ENCODE results near the gene ALPK1. TPM values are rescaled to one million over a fixed set of nuclear protein-coding genes. Genes with fewer than 3 reads are reported as not detected.

Gene ALPK1
- total and polyA plus RNA-seq, 10 donors = 5.6 to 92.9 (median 51.0) TPM

- DNase-seq = no peak
- H3K4me1 ChIP-seq = no peaks in the 10 kb centered on the region
- no peaks in the 10 kb centered on the region for H3K36me3 ChIP-seq
- no peaks in the 10 kb centered on the region for H3K27me3 ChIP-seq (replicated peaks in 1 of 7)
- H3K4me3 ChIP-seq = no peak overlapping the region
- 82 to 94% (median 87%) methylated on average over 1 of the region's 1 CpG for WGBS, 5 donors
- H3K27ac ChIP-seq = no peak overlapping the region
- TF ChIP-seq CTCF (IDR thresholded peaks at IDR 0.05 in 8 of 11, conservative IDR thresholded peaks at IDR 0.05 in 3 of 11) (no peak), POLR2A (IDR thresholded peaks at IDR 0.05) (no peak)
- peaks cover 0 to 33% (median 25%) of the 10 kb centered on the region in 8 donors for H3K9me3 ChIP-seq
- intact Hi-C loops (cut with DNase I; ENCODE audit: low total_unique reads) = no loop called here
These were observed 73.3 kb downstream of the ALPK1 start for GRCh38 chr4:112370466-112370865.

GRCh38 chr4:112371361-112371760 lies 74.2 kb downstream of the ALPK1 start:
- peaks cover 0 to 4% (median 0%) of the 10 kb centered on the region in 6 donors for H3K4me1 ChIP-seq
- H3K36me3 ChIP-seq = no peaks in the 10 kb centered on the region
- no peaks in the 10 kb centered on the region for H3K27me3 ChIP-seq (replicated peaks in 1 of 7)
- no peak for DNase-seq
- intact Hi-C loops (cut with DNase I; ENCODE audit: low total_unique reads) = no loop called here
- no peak for TF ChIP-seq POLR2AphosphoS5 (IDR thresholded peaks at IDR 0.05)
- TF ChIP-seq POLR2A (IDR thresholded peaks at IDR 0.05) = no peak
- TF ChIP-seq CTCF (IDR thresholded peaks at IDR 0.05 in 8 of 11, conservative IDR thresholded peaks at IDR 0.05 in 3 of 11) = no peak
- 93 to 94% (median 94%) methylated on average over 3 of the region's 3 CpGs for WGBS, 5 donors
- no peak overlapping the region for H3K27ac ChIP-seq
- no peak overlapping the region for H3K4me3 ChIP-seq
- H3K9me3 ChIP-seq = peaks cover 0 to 24% (median 17%) of the 10 kb centered on the region in 8 donors

GRCh38 chr4:112374850-112375249 lies 77.7 kb downstream of the ALPK1 start:
- no peak for DNase-seq
- TF ChIP-seq POLR2A (IDR thresholded peaks at IDR 0.05) = no peak
- no peak for TF ChIP-seq CTCF (IDR thresholded peaks at IDR 0.05 in 8 of 11, conservative IDR thresholded peaks at IDR 0.05 in 3 of 11)
- no peak for TF ChIP-seq POLR2AphosphoS5 (IDR thresholded peaks at IDR 0.05)
- intact Hi-C loops (cut with DNase I; ENCODE audit: low total_unique reads) = no loop called here
- WGBS, 5 donors = 81 to 92% (median 89%) methylated on average over 2 of the region's 2 CpGs
- Histone ChIP-seq H3K4me1 (peaks cover 0 to 7% (median 0%) of the 10 kb centered on the region in 6 donors), H3K4me3 (no peak overlapping the region), H3K27me3 (replicated peaks in 1 of 7) (no peaks in the 10 kb centered on the region), H3K27ac (no peak overlapping the region), H3K36me3 (peaks cover 0 to 32% (median 20%) of the 10 kb centered on the region in 6 donors), H3K9me3 (no peaks in the 10 kb centered on the region)

- peaks cover 0 to 7% (median 0%) of the 10 kb centered on the region in 6 donors for H3K4me1 ChIP-seq
- no peak for DNase-seq
- intact Hi-C loops (cut with DNase I; ENCODE audit: low total_unique reads) = no loop called here
- H3K36me3 ChIP-seq = peaks cover 0 to 54% (median 21%) of the 10 kb centered on the region in 6 donors
- no peak overlapping the region for H3K4me3 ChIP-seq
- TF ChIP-seq CTCF (IDR thresholded peaks at IDR 0.05 in 8 of 11, conservative IDR thresholded peaks at IDR 0.05 in 3 of 11) = no peak
- TF ChIP-seq POLR2A (IDR thresholded peaks at IDR 0.05) = no peak
- TF ChIP-seq POLR2AphosphoS5 (IDR thresholded peaks at IDR 0.05) = no peak
- no peaks in the 10 kb centered on the region for H3K27me3 ChIP-seq (replicated peaks in 1 of 7)
- 65 to 82% (median 75%) methylated on average over 6 of the region's 6 CpGs for WGBS, 5 donors
- H3K9me3 ChIP-seq = no peaks in the 10 kb centered on the region
- H3K27ac ChIP-seq = no peak overlapping the region
These were observed 80.0 kb downstream of the ALPK1 start for GRCh38 chr4:112377171-112377570.

All from spleen (tissue), 11 donors.